SK-N-SH (cell line): ENCODE measurements around the gene CLCN3. TPM values are rescaled to one million over a fixed set of nuclear protein-coding genes. Genes with fewer than 3 reads are reported as not detected.

Experiments
- CTCF ChIA-PET: fragments of 300-600, 350-600 bp; formaldehyde crosslinking; extraction: SDS; loops from one replicate; lab custom pipeline; 2021; lab: Yijun Ruan, JAX
- POLR2A ChIA-PET: fragments of 350-600 bp; sonication (Branson Sonifier 250); formaldehyde crosslinking; extraction: SDS; loops from one replicate; lab custom pipeline; 2020; ENCODE audit warnings: antibody characterized with exemption, inconsistent platforms; lab: Yijun Ruan, JAX
- DNase-seq: peaks from one replicate; pipeline ENCODE4 v3.0.0; 2012
- H2AFZ ChIP-seq: fragments of 200-600 bp; sonication (generic); 2 replicates; pipeline ENCODE4 v1.8.1; 2016; ENCODE audit warnings: antibody characterized with exemption, mild to moderate bottlenecking, low read depth
- H3F3A ChIP-seq: fragments of 200-600 bp; sonication (generic); replicated peaks from 2 replicates; pipeline ENCODE3; 2016; ENCODE audit warnings: antibody characterized with exemption, mild to moderate bottlenecking; ENCODE audit not compliant: insufficient read depth
- H3K27ac ChIP-seq, 2 experiments: fragments of 200-500 bp in 1 of 2; fragments of 200-600 bp in 1 of 2; sonication (Bioruptor generic) in 1 of 2; sonication (generic), shearing (Covaris generic) in 1 of 2; 2 replicates each; pipeline versions ENCODE4 v1.5.1 to v1.6.1; 2014 to 2016; ENCODE audit warnings: low read depth in 2 of 2, inconsistent platforms in 1 of 2, low read length in 1 of 2, mild to moderate bottlenecking in 1 of 2, mixed read lengths in 1 of 2
- H3K27me3 ChIP-seq: fragments of 200-600 bp; sonication (generic), shearing (Covaris generic); 2 replicates; pipeline ENCODE4 v1.6.1; 2016; ENCODE audit warnings: mixed run types; ENCODE audit not compliant: insufficient read depth
- H3K36me3 ChIP-seq, 2 experiments: fragments of 200-500 bp in 1 of 2; fragments of 200-600 bp in 1 of 2; sonication (Bioruptor generic) in 1 of 2; sonication (generic) in 1 of 2; replicated peaks in 1 of 2; 2 replicates each; pipeline versions ENCODE3 to v1.5.1; 2014 to 2016; ENCODE audit warnings: low read length in 1 of 2, mild to moderate bottlenecking in 1 of 2; ENCODE audit not compliant: insufficient read depth in 2 of 2, control insufficient read depth in 1 of 2
- H3K4me1 ChIP-seq, 2 experiments: fragments of 200-500 bp in 1 of 2; fragments of 200-600 bp in 1 of 2; sonication (Bioruptor generic) in 1 of 2; sonication (generic), shearing (Covaris generic) in 1 of 2; 2 replicates each; pipeline versions ENCODE4 v1.5.1 to v1.6.1; 2014 to 2016; ENCODE audit warnings: low read depth in 1 of 2, low read length in 1 of 2, mixed run types in 1 of 2; ENCODE audit not compliant: insufficient read depth in 2 of 2, control insufficient read depth in 1 of 2
- H3K4me2 ChIP-seq: fragments of 200-600 bp; sonication (generic), shearing (Covaris generic); 2 replicates; pipeline ENCODE4 v1.6.1; 2017; ENCODE audit warnings: mixed run types
- H3K4me3 ChIP-seq, 2 experiments: fragments of 200-500 bp in 1 of 2; fragments of 200-600 bp in 1 of 2; sonication (Bioruptor generic) in 1 of 2; sonication (generic), shearing (Covaris generic) in 1 of 2; 2 replicates each; pipeline versions ENCODE4 v1.5.1 to v1.8.1; 2014 to 2016; ENCODE audit warnings: low read depth in 2 of 2, inconsistent platforms in 1 of 2, low read length in 1 of 2, mild to moderate bottlenecking in 1 of 2, mixed read lengths in 1 of 2, moderate library complexity in 1 of 2
- H3K79me2 ChIP-seq: fragments of 200-600 bp; sonication (generic); 2 replicates; pipeline ENCODE4 v1.8.1; 2017; ENCODE audit warnings: mild to moderate bottlenecking; ENCODE audit not compliant: insufficient read depth
- H3K9ac ChIP-seq: fragments of 200-600 bp; sonication (generic); 2 replicates; pipeline ENCODE4 v1.6.1; 2017; ENCODE audit warnings: mixed run types
- H3K9me2 ChIP-seq: fragments of 200-600 bp; sonication (generic); 2 replicates; pipeline ENCODE4 v1.6.1; 2017; ENCODE audit warnings: mixed run types
- H3K9me3 ChIP-seq: fragments of 200-600 bp; sonication (generic); 2 replicates; pipeline ENCODE4 v1.6.1; 2017; ENCODE audit warnings: mixed run types, mild to moderate bottlenecking, moderate library complexity
- H4K20me1 ChIP-seq: fragments of 200-600 bp; sonication (generic); 2 replicates; pipeline ENCODE4 v1.6.1; 2017; ENCODE audit warnings: mild to moderate bottlenecking, mixed run types; ENCODE audit not compliant: insufficient read depth
- CHD2 ChIP-seq: fragments of 150-350 bp; IDR thresholded peaks from 2 replicates; pipeline ENCODE4 v1.6.1; 2018; ENCODE audit warnings: low read length; ENCODE audit not compliant: partially characterized antibody
- ELF1 ChIP-seq: IDR thresholded peaks from 2 replicates; pipeline ENCODE4 v1.4.0; 2012
- EP300 ChIP-seq, 2 experiments: IDR thresholded peaks; 2 replicates each; pipeline versions ENCODE4 v1.4.0 to v1.6.1; 2012; ENCODE audit warnings: borderline replicate concordance in 1 of 2, low read depth in 1 of 2, low read length in 1 of 2
- EZH2phosphoT487 ChIP-seq: fragments of 200-600 bp; sonication (generic); IDR thresholded peaks from 2 replicates; pipeline ENCODE4 v1.6.1; 2017; ENCODE audit warnings: low read depth, mixed run types, mild to moderate bottlenecking, antibody characterized with exemption, moderate library complexity, borderline replicate concordance
- FOSL2 ChIP-seq: IDR thresholded peaks from 2 replicates; pipeline ENCODE4 v1.4.0; 2012; ENCODE audit warnings: low read depth, mild to moderate bottlenecking, moderate library complexity, borderline replicate concordance
- GATA2 ChIP-seq: sonication (generic); formaldehyde crosslinking; IDR thresholded peaks from 2 replicates; pipeline ENCODE4 v1.5.0; 2020; ENCODE audit warnings: mild to moderate bottlenecking, missing genetic modification reagents
- IRF3 ChIP-seq: fragments of 150-350 bp; IDR thresholded peaks from 2 replicates; pipeline ENCODE4 v1.6.1; 2016; ENCODE audit warnings: mild to moderate bottlenecking, low read depth, low read length
- JUND ChIP-seq: IDR thresholded peaks from 2 replicates; pipeline ENCODE4 v1.4.0; 2012
- MAX ChIP-seq: IDR thresholded peaks from 2 replicates; pipeline ENCODE4 v1.4.0; 2012; ENCODE audit warnings: low read depth
- MXI1 ChIP-seq: IDR thresholded peaks from 2 replicates; pipeline ENCODE4 v1.6.1; 2012; ENCODE audit warnings: mild to moderate bottlenecking, low read depth, low read length, improper control_type of control experiment
- NFIC ChIP-seq: IDR thresholded peaks from 2 replicates; pipeline ENCODE4 v1.4.0; 2012; ENCODE audit warnings: borderline replicate concordance
- NRF1 ChIP-seq: IDR thresholded peaks from 2 replicates; pipeline ENCODE4 v1.6.1; 2012; ENCODE audit warnings: low read depth, mild to moderate bottlenecking, low read length
- PBX3 ChIP-seq: IDR thresholded peaks from 2 replicates; pipeline ENCODE4; 2012
- POLR2AphosphoS5 ChIP-seq: IDR thresholded peaks from 2 replicates; pipeline ENCODE4 v1.6.1; 2012; ENCODE audit warnings: low read depth, low read length
- REST ChIP-seq: IDR thresholded peaks from 2 replicates; pipeline ENCODE4 v1.6.1; 2012; ENCODE audit warnings: mild to moderate bottlenecking, low read depth, low read length, moderate library complexity
- RFX5 ChIP-seq: IDR thresholded peaks from 2 replicates; pipeline ENCODE4 v1.6.1; 2012; ENCODE audit warnings: mild to moderate bottlenecking, improper control_type of control experiment, low read length
- RXRA ChIP-seq: IDR thresholded peaks from 2 replicates; pipeline ENCODE4 v1.4.0; 2012; ENCODE audit warnings: low read depth, mild to moderate bottlenecking, borderline replicate concordance
- SIN3A ChIP-seq: IDR thresholded peaks from 2 replicates; pipeline ENCODE4 v1.6.1; 2012; ENCODE audit warnings: low read depth, mild to moderate bottlenecking, low read length, moderate library complexity, borderline replicate concordance
- SMC3 ChIP-seq: IDR thresholded peaks from 2 replicates; pipeline ENCODE4 v1.6.1; 2012; ENCODE audit warnings: low read depth, low read length, improper control_type of control experiment
- TAF1 ChIP-seq: IDR thresholded peaks from 2 replicates; pipeline ENCODE4 v1.6.1; 2012; ENCODE audit warnings: low read depth, mild to moderate bottlenecking, low read length, moderate library complexity, borderline replicate concordance
- TEAD4 ChIP-seq: IDR thresholded peaks from 2 replicates; pipeline ENCODE4 v1.4.0; 2012; ENCODE audit warnings: mild to moderate bottlenecking, borderline replicate concordance; ENCODE audit not compliant: insufficient read depth
- USF1 ChIP-seq: IDR thresholded peaks from 2 replicates; pipeline ENCODE4 v1.4.0; 2012; ENCODE audit warnings: low read depth, borderline replicate concordance
- ZBTB33 ChIP-seq: IDR thresholded peaks from 2 replicates; pipeline ENCODE4 v1.4.0; 2012; ENCODE audit warnings: low read depth, borderline replicate concordance
- WGBS: methylation state at CpG from one replicate; pipeline ENCODE4 v1.1.6; 2017; ENCODE audit warnings: low lambda C conversion rate; 5-methylcytosine and 5-hydroxymethylcytosine counted together
- polyA plus RNA-seq, 3 experiments: library from polyadenylated mRNA; depleted of rRNA; stranded (reverse); fragments of >200 nt; gene quantifications; 2 replicates each; pipeline ENCODE4 v1.2.3, GENCODE V29; 2012

CLCN3 gene
- polyA plus RNA-seq, 1 of the 3 experiments (the other 2 are of a cell fraction): 11.8 TPM

- no peaks in the 10 kb centered on the region for H3K9me3 ChIP-seq
- under 1% methylated on average over 56 of the region's 61 CpGs for WGBS
- H2AFZ ChIP-seq: peak within 1 kb of the TSS; percentile 96
- H3K9me2 ChIP-seq: no peaks in the 10 kb centered on the region
- H3K27ac ChIP-seq: peak within 1 kb of the TSS; percentile 90 to 94
- peaks cover 0 to 9% of the 10 kb centered on the region in 2 experiments for H3K36me3 ChIP-seq
- H3K79me2 ChIP-seq: peaks cover 29% of the 10 kb centered on the region
- POLR2A ChIA-PET: interaction anchor here (0.6 to 1.1 kb wide), 3 partner anchors 12 to 603 kb away, joined by 3 read pairs; partner anchors contain the start of gene CBR4
- peaks cover 11% of the 10 kb centered on the region for H3F3A ChIP-seq
- peaks cover 6 to 8% of the 10 kb centered on the region in 2 experiments; a peak in 1 of 4 replicates for H3K4me1 ChIP-seq
- H3K27me3 ChIP-seq: no peaks in the 10 kb centered on the region
- CTCF ChIA-PET: interaction anchor here (0.8 to 3.0 kb wide), 31 partner anchors 8 to 601 kb away, joined by 3 to 20 read pairs (median 7); partner anchors contain the start of genes HPF1 and MFAP3L
- H4K20me1 ChIP-seq: no peaks in the 10 kb centered on the region
- peak within 1 kb of the TSS; percentile 95 to 97 for H3K4me3 ChIP-seq
- DNase-seq: peak; percentile 94
- H3K9ac ChIP-seq: peak within 1 kb of the TSS; percentile 82
- peak within 1 kb of the TSS; percentile 84 for H3K4me2 ChIP-seq
- TF ChIP-seq USF1 (no peak), ELF1 (no peak), RFX5 (no peak), RXRA (no peak), NFIC (no peak), PBX3 (no peak), REST (no peak), GATA2 (peak; percentile 38; the same call in 1 of the 2 replicates), FOSL2 (no peak), MAX (peak; percentile 32; the same call in 1 of the 2 replicates), JUND (no peak), SMC3 (no peak), SIN3A (peak; percentile 34; the same call in 1 of the 2 replicates), ZBTB33 (no peak), IRF3 (no peak), POLR2AphosphoS5 (peak; percentile 98), TAF1 (peak; percentile 77), EP300 (IDR thresholded peaks at IDR 0.05; ENCODE audit: borderline replicate concordance in 1 of 2, low read depth in 1 of 2, low read length in 1 of 2) (no peak), TEAD4 (no peak), CHD2 (peak; percentile 19), MXI1 (peak; percentile 71), NRF1 (no peak), EZH2phosphoT487 (no peak)
Measured at GRCh38 chr4:169611991-169612870, 8.1 kb upstream of the CLCN3 start, which contains the start of gene NEK1. TSS of gene NEK1 (minus strand) at chr4:169612583. CDS start at chr4:169602630, 9,953 bp downstream.
